ENCODE measurements around the gene MEF2C. TPM values are rescaled to one million over a fixed set of nuclear protein-coding genes. Genes with fewer than 3 reads are reported as not detected.
A peak's percentile ranks its signal among the peaks of the same experiment; 100 is the strongest.

MEF2C gene
- total and polyA plus RNA-seq, 2 experiments from 2014 or later = 0.97 to 1.6 TPM

GRCh38 chr5:88888848-88889188 lies 5.8 kb upstream of the MEF2C start (continued):
- TF ChIP-seq REST (IDR thresholded peaks at IDR 0.05; ENCODE audit: unreplicated experiment) (no peak), ZNF331 (CRISPR knock-in tag; IDR thresholded peaks at IDR 0.05; ENCODE audit: low read depth) (no peak), STAT1 (IDR thresholded peaks at IDR 0.05; ENCODE audit: unreplicated experiment) (no peak), ZNF114 (CRISPR knock-in tag; IDR thresholded peaks at IDR 0.05) (no peak)
- TF ChIP-seq, protein P1, sequence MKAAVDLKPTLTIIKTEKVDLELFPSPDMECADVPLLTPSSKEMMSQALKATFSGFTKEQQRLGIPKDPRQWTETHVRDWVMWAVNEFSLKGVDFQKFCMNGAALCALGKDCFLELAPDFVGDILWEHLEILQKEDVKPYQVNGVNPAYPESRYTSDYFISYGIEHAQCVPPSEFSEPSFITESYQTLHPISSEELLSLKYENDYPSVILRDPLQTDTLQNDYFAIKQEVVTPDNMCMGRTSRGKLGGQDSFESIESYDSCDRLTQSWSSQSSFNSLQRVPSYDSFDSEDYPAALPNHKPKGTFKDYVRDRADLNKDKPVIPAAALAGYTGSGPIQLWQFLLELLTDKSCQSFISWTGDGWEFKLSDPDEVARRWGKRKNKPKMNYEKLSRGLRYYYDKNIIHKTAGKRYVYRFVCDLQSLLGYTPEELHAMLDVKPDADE (IDR thresholded peaks at IDR 0.05) = no peak

DNA sequence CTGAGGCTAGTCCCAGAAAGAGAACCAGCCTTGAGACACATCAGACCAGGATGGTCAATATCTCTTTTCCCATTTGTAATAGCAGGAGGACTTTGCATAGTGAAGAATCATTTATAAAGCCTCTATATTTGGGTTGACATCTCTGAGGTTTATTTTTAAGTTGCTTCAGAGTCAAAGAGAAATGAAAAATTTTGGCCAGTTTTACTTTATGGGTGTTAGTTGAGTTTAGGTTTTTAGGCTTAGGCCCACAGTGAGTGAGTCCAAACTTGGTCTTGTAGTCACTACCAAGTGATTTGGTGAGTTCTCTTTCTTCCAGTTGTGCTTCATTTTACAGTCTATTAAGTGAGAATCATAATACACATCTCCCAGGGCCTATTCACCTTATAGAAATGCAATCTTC lies 5.3 kb upstream of the MEF2C start:
- Histone ChIP-seq H3K36me3 (ENCODE audit: insufficient read depth) (no peaks in the 10 kb centered on the region), H3K27ac (ENCODE audit: low read depth) (no peak overlapping the region), H3K9me2 (ENCODE audit: insufficient read depth) (0 out of 2 replicates have a peak, but pooled peaks cover 3% of the 10 kb centered on the region), H3K79me2 (replicated peaks; ENCODE audit: insufficient read depth) (no peaks in the 10 kb centered on the region), H3K4me2 (peak overlapping the region; percentile 86; the same call in 1 of the 2 replicates), H2AFZ (no peak overlapping the region), H3K4me3 (peak overlapping the region; percentile 73; the same call in 1 of the 2 replicates), H3K4me1 (ENCODE audit: insufficient read depth) (peaks cover 15% of the 10 kb centered on the region), H4K20me1 (replicated peaks; ENCODE audit: insufficient read depth) (no peaks in the 10 kb centered on the region), H3F3A (replicated peaks; ENCODE audit: low read depth) (no peaks in the 10 kb centered on the region), H3K27me3 (ENCODE audit: insufficient read depth) (peaks cover 73% of the 10 kb centered on the region)
- Mint-ChIP-seq H3K4me1 (peaks cover 14% of the 10 kb centered on the region), H3K4me3 (peak overlapping the region; percentile 85; the same call in 2 of the 3 replicates), H3K36me3 (ENCODE audit: low read depth) (no peaks in the 10 kb centered on the region), H3K9me3 (no peaks in the 10 kb centered on the region), H3K27me3 (ENCODE audit: insufficient read depth, low read depth, poor library complexity) (peaks cover 20% of the 10 kb centered on the region), H3K27ac (no peak overlapping the region)
- no peak for DNase-seq (ENCODE audit: low spot score)
- TF ChIP-seq, protein P2, sequence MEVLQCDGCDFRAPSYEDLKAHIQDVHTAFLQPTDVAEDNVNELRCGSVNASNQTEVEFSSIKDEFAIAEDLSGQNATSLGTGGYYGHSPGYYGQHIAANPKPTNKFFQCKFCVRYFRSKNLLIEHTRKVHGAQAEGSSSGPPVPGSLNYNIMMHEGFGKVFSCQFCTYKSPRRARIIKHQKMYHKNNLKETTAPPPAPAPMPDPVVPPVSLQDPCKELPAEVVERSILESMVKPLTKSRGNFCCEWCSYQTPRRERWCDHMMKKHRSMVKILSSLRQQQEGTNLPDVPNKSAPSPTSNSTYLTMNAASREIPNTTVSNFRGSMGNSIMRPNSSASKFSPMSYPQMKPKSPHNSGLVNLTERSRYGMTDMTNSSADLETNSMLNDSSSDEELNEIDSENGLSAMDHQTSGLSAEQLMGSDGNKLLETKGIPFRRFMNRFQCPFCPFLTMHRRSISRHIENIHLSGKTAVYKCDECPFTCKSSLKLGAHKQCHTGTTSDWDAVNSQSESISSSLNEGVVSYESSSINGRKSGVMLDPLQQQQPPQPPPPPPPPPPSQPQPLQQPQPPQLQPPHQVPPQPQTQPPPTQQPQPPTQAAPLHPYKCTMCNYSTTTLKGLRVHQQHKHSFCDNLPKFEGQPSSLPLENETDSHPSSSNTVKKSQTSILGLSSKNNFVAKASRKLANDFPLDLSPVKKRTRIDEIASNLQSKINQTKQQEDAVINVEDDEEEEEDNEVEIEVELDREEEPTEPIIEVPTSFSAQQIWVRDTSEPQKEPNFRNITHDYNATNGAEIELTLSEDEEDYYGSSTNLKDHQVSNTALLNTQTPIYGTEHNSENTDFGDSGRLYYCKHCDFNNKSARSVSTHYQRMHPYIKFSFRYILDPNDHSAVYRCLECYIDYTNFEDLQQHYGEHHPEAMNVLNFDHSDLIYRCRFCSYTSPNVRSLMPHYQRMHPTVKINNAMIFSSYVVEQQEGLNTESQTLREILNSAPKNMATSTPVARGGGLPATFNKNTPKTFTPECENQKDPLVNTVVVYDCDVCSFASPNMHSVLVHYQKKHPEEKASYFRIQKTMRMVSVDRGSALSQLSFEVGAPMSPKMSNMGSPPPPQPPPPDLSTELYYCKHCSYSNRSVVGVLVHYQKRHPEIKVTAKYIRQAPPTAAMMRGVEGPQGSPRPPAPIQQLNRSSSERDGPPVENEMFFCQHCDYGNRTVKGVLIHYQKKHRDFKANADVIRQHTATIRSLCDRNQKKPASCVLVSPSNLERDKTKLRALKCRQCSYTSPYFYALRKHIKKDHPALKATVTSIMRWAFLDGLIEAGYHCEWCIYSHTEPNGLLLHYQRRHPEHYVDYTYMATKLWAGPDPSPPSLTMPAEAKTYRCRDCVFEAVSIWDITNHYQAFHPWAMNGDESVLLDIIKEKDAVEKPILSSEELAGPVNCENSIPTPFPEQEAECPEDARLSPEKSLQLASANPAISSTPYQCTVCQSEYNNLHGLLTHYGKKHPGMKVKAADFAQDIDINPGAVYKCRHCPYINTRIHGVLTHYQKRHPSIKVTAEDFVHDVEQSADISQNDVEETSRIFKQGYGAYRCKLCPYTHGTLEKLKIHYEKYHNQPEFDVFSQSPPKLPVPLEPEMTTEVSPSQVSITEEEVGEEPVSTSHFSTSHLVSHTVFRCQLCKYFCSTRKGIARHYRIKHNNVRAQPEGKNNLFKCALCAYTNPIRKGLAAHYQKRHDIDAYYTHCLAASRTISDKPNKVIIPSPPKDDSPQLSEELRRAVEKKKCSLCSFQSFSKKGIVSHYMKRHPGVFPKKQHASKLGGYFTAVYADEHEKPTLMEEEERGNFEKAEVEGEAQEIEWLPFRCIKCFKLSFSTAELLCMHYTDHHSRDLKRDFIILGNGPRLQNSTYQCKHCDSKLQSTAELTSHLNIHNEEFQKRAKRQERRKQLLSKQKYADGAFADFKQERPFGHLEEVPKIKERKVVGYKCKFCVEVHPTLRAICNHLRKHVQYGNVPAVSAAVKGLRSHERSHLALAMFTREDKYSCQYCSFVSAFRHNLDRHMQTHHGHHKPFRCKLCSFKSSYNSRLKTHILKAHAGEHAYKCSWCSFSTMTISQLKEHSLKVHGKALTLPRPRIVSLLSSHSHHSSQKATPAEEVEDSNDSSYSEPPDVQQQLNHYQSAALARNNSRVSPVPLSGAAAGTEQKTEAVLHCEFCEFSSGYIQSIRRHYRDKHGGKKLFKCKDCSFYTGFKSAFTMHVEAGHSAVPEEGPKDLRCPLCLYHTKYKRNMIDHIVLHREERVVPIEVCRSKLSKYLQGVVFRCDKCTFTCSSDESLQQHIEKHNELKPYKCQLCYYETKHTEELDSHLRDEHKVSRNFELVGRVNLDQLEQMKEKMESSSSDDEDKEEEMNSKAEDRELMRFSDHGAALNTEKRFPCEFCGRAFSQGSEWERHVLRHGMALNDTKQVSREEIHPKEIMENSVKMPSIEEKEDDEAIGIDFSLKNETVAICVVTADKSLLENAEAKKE (CRISPR knock-in tag; IDR thresholded peaks at IDR 0.05) = no peak
- no peak for TF ChIP-seq EZH2phosphoT487 (IDR thresholded peaks at IDR 0.05; ENCODE audit: unreplicated experiment)
- no peak for TF ChIP-seq ZNF331 (CRISPR knock-in tag; IDR thresholded peaks at IDR 0.05; ENCODE audit: low read depth)
- TF ChIP-seq POLR2AphosphoS5 (IDR thresholded peaks at IDR 0.05; ENCODE audit: low read depth) = no peak
- no peak for TF ChIP-seq STAT1 (IDR thresholded peaks at IDR 0.05; ENCODE audit: unreplicated experiment)
- TF ChIP-seq EZH2 (IDR thresholded peaks at IDR 0.05; ENCODE audit: low read depth, unreplicated experiment) = no peak
- no peak for TF ChIP-seq REST (IDR thresholded peaks at IDR 0.05; ENCODE audit: unreplicated experiment)
- TF ChIP-seq NANOG (IDR thresholded peaks at IDR 0.05; ENCODE audit: borderline replicate concordance) = no peak
- ATAC-seq = no peak
